Measurements from ENCODE around the gene CCS.

GRCh38 chr11:66649903-66650302, 56.9 kb downstream of the CCS start:
- TF ChIP-seq CTCF (IDR thresholded peaks at IDR 0.05) = no peak
- no peak for TF ChIP-seq EP300 (IDR thresholded peaks at IDR 0.05)
- TF ChIP-seq POLR2A (IDR thresholded peaks at IDR 0.05) = no peak
